ENCODE results near the gene CRB1. TPM values are rescaled to one million over a fixed set of nuclear protein-coding genes. Genes with fewer than 3 reads are reported as not detected.

CRB1 gene
- total RNA-seq, 1 donor from 2014 or later = not detected

- Mint-ChIP-seq H3K36me3 (ENCODE audit: low read depth, unreplicated experiment) (no peaks in the 10 kb centered on the region), H3K4me1 (ENCODE audit: unreplicated experiment) (no peaks in the 10 kb centered on the region), H3K4me3 (ENCODE audit: unreplicated experiment) (no peak overlapping the region), H3K9me3 (ENCODE audit: unreplicated experiment) (no peaks in the 10 kb centered on the region), H3K27me3 (ENCODE audit: unreplicated experiment) (peaks cover 1% of the 10 kb centered on the region), H3K27ac (ENCODE audit: unreplicated experiment) (no peak overlapping the region)
- no peak for TF ChIP-seq CTCF (IDR thresholded peaks at IDR 0.05; ENCODE audit: unreplicated experiment)
- DNase-seq (ENCODE audit: low spot score) = no peak
Measured at GRCh38 chr1:197367627-197368026, 99.6 kb downstream of the CRB1 start.

DNA sequence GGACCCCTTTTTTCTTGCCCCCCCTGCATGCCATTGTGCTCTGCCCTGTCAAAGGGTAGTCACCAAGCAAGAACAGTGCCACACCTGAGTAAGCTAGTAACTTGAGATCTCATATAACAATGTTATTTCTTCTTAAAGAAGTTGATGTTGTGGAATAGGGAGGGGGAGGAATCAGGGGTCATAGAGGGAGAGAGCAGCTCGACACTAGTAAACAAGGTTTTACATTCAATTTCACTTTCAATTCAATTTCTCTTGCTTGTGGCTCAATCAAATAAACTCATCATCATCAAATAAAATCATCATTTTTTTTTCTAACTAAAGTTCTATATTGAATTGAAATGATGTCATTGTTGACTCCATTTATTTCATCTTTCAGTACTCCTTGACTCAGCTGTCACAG, 106.4 kb downstream of the CRB1 start:
- no peak for TF ChIP-seq CTCF (IDR thresholded peaks at IDR 0.05; ENCODE audit: unreplicated experiment)
- Mint-ChIP-seq H3K36me3 (ENCODE audit: low read depth, unreplicated experiment) (no peaks in the 10 kb centered on the region), H3K27ac (ENCODE audit: unreplicated experiment) (no peak overlapping the region), H3K4me1 (ENCODE audit: unreplicated experiment) (no peaks in the 10 kb centered on the region), H3K9me3 (ENCODE audit: unreplicated experiment) (no peaks in the 10 kb centered on the region), H3K27me3 (ENCODE audit: unreplicated experiment) (no peaks in the 10 kb centered on the region), H3K4me3 (ENCODE audit: unreplicated experiment) (no peak overlapping the region)
- DNase-seq (ENCODE audit: low spot score) = no peak

- H3K4me3 Mint-ChIP-seq (ENCODE audit: unreplicated experiment) = no peak overlapping the region
- no peaks in the 10 kb centered on the region for H3K9me3 Mint-ChIP-seq (ENCODE audit: unreplicated experiment)
- TF ChIP-seq CTCF (IDR thresholded peaks at IDR 0.05; ENCODE audit: unreplicated experiment) = no peak
Measured at GRCh38 chr1:197384471-197384870, 116.4 kb downstream of the CRB1 start.

GRCh38 chr1:197388801-197389200, 120.7 kb downstream of the CRB1 start:
- no peak for TF ChIP-seq CTCF (IDR thresholded peaks at IDR 0.05; ENCODE audit: unreplicated experiment)
- no peak overlapping the region for H3K27ac Mint-ChIP-seq (ENCODE audit: unreplicated experiment)
- H3K9me3 Mint-ChIP-seq (ENCODE audit: unreplicated experiment) = no peaks in the 10 kb centered on the region
- no peaks in the 10 kb centered on the region for H3K36me3 Mint-ChIP-seq (ENCODE audit: low read depth, unreplicated experiment)
- DNase-seq (ENCODE audit: low spot score) = no peak
- H3K4me1 Mint-ChIP-seq (ENCODE audit: unreplicated experiment) = peaks cover 16% of the 10 kb centered on the region
- H3K4me3 Mint-ChIP-seq (ENCODE audit: unreplicated experiment) = no peak overlapping the region
- no peaks in the 10 kb centered on the region for H3K27me3 Mint-ChIP-seq (ENCODE audit: unreplicated experiment)

More at GRCh38 chr1:197384471-197384870, 116.4 kb downstream of the CRB1 start:
- no peaks in the 10 kb centered on the region for H3K27me3 Mint-ChIP-seq (ENCODE audit: unreplicated experiment)
- H3K27ac Mint-ChIP-seq (ENCODE audit: unreplicated experiment) = no peak overlapping the region
- H3K4me1 Mint-ChIP-seq (ENCODE audit: unreplicated experiment) = peaks cover 8% of the 10 kb centered on the region
- no peaks in the 10 kb centered on the region for H3K36me3 Mint-ChIP-seq (ENCODE audit: low read depth, unreplicated experiment)
- DNase-seq (ENCODE audit: low spot score) = no peak

DNA sequence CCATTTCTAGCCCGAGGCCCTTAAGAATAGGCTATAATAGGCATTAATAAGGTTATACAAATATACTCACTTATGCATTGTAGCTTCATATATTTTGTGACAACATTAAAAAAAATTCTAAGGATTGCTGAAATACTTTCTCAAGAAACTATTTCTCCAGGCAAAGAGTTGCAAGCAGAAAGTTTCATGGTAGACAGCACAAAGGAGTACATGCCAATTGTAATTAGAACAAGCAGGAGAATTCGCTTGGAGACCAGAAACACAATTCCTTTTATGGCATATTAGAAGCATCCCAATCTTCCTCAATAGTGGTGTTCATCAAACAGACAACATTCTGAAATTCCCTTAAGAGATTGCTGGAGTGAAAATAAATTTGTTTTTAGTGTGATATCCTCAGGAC, 122.8 kb downstream of the CRB1 start:
- no peak overlapping the region for H3K4me3 Mint-ChIP-seq (ENCODE audit: unreplicated experiment)
- no peak for TF ChIP-seq CTCF (IDR thresholded peaks at IDR 0.05; ENCODE audit: unreplicated experiment)
- no peaks in the 10 kb centered on the region for H3K27me3 Mint-ChIP-seq (ENCODE audit: unreplicated experiment)
- H3K4me1 Mint-ChIP-seq (ENCODE audit: unreplicated experiment) = peaks cover 10% of the 10 kb centered on the region
- no peak for DNase-seq (ENCODE audit: low spot score)
- no peaks in the 10 kb centered on the region for H3K36me3 Mint-ChIP-seq (ENCODE audit: low read depth, unreplicated experiment)
- H3K9me3 Mint-ChIP-seq (ENCODE audit: unreplicated experiment) = no peaks in the 10 kb centered on the region
- no peak overlapping the region for H3K27ac Mint-ChIP-seq (ENCODE audit: unreplicated experiment)

Measured in endothelial cell (in vitro differentiated cells).